ENCODE results near the gene NFKBIL1.

NFKBIL1 gene

DNA sequence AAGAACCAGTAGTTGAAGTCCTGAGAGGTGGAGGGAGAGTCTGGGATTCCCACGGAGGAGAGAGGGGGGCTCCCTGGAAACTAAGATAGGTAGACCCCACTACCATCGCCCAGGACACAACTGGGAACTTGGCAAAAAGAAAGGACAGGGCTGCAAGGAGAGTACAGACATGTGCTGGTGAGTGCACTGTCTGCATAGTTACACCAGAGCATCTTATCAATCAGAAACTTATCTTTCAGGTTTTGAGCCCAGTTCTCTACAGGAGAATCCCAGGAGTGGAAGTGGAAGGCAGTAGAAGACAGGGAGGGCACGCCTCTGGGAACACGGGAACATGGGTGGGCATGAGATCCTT is 12.2 kb downstream of the NFKBIL1 start:
- no peak for TF ChIP-seq PPARA (CRISPR knock-in tag; IDR thresholded peaks at IDR 0.05; ENCODE audit: borderline replicate concordance)
- no peak for TF ChIP-seq ZC3H10 (CRISPR knock-in tag; IDR thresholded peaks at IDR 0.05)
- TF ChIP-seq RARB (CRISPR knock-in tag; IDR thresholded peaks at IDR 0.05) = no peak
- TF ChIP-seq ZNF8 (CRISPR knock-in tag; IDR thresholded peaks at IDR 0.05) = no peak
- TF ChIP-seq, protein P1, sequence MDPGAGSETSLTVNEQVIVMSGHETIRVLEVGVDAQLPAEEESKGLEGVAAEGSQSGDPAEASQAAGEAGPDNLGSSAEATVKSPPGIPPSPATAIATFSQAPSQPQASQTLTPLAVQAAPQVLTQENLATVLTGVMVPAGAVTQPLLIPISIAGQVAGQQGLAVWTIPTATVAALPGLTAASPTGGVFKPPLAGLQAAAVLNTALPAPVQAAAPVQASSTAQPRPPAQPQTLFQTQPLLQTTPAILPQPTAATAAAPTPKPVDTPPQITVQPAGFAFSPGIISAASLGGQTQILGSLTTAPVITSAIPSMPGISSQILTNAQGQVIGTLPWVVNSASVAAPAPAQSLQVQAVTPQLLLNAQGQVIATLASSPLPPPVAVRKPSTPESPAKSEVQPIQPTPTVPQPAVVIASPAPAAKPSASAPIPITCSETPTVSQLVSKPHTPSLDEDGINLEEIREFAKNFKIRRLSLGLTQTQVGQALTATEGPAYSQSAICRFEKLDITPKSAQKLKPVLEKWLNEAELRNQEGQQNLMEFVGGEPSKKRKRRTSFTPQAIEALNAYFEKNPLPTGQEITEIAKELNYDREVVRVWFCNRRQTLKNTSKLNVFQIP (CRISPR knock-in tag; IDR thresholded peaks at IDR 0.05; ENCODE audit: borderline replicate concordance, low read depth) = no peak
- TF ChIP-seq, protein P2, sequence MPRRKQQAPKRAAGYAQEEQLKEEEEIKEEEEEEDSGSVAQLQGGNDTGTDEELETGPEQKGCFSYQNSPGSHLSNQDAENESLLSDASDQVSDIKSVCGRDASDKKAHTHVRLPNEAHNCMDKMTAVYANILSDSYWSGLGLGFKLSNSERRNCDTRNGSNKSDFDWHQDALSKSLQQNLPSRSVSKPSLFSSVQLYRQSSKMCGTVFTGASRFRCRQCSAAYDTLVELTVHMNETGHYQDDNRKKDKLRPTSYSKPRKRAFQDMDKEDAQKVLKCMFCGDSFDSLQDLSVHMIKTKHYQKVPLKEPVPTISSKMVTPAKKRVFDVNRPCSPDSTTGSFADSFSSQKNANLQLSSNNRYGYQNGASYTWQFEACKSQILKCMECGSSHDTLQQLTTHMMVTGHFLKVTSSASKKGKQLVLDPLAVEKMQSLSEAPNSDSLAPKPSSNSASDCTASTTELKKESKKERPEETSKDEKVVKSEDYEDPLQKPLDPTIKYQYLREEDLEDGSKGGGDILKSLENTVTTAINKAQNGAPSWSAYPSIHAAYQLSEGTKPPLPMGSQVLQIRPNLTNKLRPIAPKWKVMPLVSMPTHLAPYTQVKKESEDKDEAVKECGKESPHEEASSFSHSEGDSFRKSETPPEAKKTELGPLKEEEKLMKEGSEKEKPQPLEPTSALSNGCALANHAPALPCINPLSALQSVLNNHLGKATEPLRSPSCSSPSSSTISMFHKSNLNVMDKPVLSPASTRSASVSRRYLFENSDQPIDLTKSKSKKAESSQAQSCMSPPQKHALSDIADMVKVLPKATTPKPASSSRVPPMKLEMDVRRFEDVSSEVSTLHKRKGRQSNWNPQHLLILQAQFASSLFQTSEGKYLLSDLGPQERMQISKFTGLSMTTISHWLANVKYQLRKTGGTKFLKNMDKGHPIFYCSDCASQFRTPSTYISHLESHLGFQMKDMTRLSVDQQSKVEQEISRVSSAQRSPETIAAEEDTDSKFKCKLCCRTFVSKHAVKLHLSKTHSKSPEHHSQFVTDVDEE (CRISPR knock-in tag; IDR thresholded peaks at IDR 0.05) = no peak
- TF ChIP-seq SNAI2 (CRISPR knock-in tag; IDR thresholded peaks at IDR 0.05) = no peak
- TF ChIP-seq ISL1 (CRISPR knock-in tag; IDR thresholded peaks at IDR 0.05) = no peak
- TF ChIP-seq, protein P3, sequence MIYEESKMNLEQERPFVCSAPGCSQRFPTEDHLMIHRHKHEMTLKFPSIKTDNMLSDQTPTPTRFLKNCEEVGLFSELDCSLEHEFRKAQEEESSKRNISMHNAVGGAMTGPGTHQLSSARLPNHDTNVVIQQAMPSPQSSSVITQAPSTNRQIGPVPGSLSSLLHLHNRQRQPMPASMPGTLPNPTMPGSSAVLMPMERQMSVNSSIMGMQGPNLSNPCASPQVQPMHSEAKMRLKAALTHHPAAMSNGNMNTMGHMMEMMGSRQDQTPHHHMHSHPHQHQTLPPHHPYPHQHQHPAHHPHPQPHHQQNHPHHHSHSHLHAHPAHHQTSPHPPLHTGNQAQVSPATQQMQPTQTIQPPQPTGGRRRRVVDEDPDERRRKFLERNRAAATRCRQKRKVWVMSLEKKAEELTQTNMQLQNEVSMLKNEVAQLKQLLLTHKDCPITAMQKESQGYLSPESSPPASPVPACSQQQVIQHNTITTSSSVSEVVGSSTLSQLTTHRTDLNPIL (CRISPR knock-in tag; IDR thresholded peaks at IDR 0.05; ENCODE audit: low read depth) = no peak
- TF ChIP-seq ZFP30 (CRISPR knock-in tag; IDR thresholded peaks at IDR 0.05) = no peak
- TF ChIP-seq ZNF565 (CRISPR knock-in tag; conservative IDR thresholded peaks at IDR 0.05; ENCODE audit: low read depth) = no peak
- TF ChIP-seq ZNF70 (CRISPR knock-in tag; IDR thresholded peaks at IDR 0.05) = no peak
- TF ChIP-seq, protein P4, sequence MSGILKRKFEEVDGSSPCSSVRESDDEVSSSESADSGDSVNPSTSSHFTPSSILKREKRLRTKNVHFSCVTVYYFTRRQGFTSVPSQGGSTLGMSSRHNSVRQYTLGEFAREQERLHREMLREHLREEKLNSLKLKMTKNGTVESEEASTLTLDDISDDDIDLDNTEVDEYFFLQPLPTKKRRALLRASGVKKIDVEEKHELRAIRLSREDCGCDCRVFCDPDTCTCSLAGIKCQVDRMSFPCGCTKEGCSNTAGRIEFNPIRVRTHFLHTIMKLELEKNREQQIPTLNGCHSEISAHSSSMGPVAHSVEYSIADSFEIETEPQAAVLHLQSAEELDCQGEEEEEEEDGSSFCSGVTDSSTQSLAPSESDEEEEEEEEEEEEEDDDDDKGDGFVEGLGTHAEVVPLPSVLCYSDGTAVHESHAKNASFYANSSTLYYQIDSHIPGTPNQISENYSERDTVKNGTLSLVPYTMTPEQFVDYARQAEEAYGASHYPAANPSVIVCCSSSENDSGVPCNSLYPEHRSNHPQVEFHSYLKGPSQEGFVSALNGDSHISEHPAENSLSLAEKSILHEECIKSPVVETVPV (CRISPR knock-in tag; IDR thresholded peaks at IDR 0.05) = no peak
- no peak for TF ChIP-seq CSDC2 (CRISPR knock-in tag; IDR thresholded peaks at IDR 0.05)
- ATAC-seq = peak; percentile 3; the same call in 1 of the 3 replicates

DNA sequence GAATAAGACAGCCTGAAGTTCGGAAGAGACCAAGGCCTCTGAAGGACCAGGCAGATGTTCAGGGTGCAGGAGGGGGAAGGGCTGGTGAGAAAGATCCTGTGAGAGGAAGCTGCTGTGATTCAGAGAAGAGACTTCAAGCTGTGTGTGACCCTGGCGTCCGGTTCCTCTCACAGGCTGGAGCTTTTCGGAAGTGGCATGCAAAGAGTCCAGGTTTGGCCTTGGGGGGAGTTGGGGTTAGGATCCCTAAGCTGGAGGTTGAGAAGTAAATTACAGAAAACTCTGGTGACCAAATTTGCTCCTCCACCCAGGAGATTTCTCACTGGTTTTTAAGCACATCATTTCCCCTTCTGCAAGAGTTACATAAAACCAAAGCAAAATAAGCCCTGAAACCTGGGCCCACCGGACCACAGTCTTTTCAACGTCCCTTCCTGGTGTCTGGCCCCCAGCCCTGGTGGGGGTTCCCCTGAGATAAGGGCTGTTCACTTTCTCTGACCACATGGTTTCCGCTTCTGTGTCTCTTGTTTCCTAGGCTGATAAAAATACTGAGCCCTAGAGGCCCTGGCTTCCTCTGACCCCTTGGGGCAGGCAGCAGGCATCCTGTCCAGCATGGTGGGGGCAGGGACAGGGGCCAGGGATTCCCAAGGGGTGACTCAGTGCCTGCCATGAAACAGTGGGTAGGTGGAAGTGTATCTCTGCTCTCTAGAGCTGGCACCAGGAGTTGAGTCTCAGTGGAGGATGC is 12.7 kb downstream of the NFKBIL1 start:
- ATAC-seq = peak; percentile 86

More for the DNA sequence above, 12.7 kb downstream of the NFKBIL1 start:
- TF ChIP-seq, protein P3 (CRISPR knock-in tag; IDR thresholded peaks at IDR 0.05; ENCODE audit: low read depth) = no peak
- TF ChIP-seq ZC3H10 (CRISPR knock-in tag; IDR thresholded peaks at IDR 0.05) (no peak), TCF4 (CRISPR knock-in tag; IDR thresholded peaks at IDR 0.05; ENCODE audit: borderline replicate concordance) (no peak), ZFP3 (CRISPR knock-in tag; IDR thresholded peaks at IDR 0.05) (no peak), OSR1 (CRISPR knock-in tag; IDR thresholded peaks at IDR 0.05) (no peak), PPARA (CRISPR knock-in tag; IDR thresholded peaks at IDR 0.05; ENCODE audit: borderline replicate concordance) (no peak), GLIS3 (CRISPR knock-in tag; IDR thresholded peaks at IDR 0.05) (no peak), RARB (CRISPR knock-in tag; IDR thresholded peaks at IDR 0.05) (no peak), CSDC2 (CRISPR knock-in tag; IDR thresholded peaks at IDR 0.05) (no peak), ZNF70 (CRISPR knock-in tag; IDR thresholded peaks at IDR 0.05) (no peak)
- TF ChIP-seq, protein P1 (CRISPR knock-in tag; IDR thresholded peaks at IDR 0.05; ENCODE audit: borderline replicate concordance, low read depth) = no peak
- TF ChIP-seq, protein P5, sequence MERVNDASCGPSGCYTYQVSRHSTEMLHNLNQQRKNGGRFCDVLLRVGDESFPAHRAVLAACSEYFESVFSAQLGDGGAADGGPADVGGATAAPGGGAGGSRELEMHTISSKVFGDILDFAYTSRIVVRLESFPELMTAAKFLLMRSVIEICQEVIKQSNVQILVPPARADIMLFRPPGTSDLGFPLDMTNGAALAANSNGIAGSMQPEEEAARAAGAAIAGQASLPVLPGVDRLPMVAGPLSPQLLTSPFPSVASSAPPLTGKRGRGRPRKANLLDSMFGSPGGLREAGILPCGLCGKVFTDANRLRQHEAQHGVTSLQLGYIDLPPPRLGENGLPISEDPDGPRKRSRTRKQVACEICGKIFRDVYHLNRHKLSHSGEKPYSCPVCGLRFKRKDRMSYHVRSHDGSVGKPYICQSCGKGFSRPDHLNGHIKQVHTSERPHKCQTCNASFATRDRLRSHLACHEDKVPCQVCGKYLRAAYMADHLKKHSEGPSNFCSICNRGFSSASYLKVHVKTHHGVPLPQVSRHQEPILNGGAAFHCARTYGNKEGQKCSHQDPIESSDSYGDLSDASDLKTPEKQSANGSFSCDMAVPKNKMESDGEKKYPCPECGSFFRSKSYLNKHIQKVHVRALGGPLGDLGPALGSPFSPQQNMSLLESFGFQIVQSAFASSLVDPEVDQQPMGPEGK (CRISPR knock-in tag; IDR thresholded peaks at IDR 0.05; ENCODE audit: borderline replicate concordance) = no peak

Measured in SK-N-SH treated with all-trans-retinoic acid at 6 μM for 48 hours (cell line).